HG03139 (cell line): Measurements from ENCODE around the gene PTGDR2.

Source experiments
- ATAC-seq: cut with Tn5 transposase; IDR thresholded peaks from one replicate; pipeline ENCODE4 v1.9.1; 2021; ENCODE audit not compliant: unreplicated experiment

PTGDR2 gene

GRCh38 chr11:60816590-60817157, 39.1 kb downstream of the PTGDR2 start:
- ATAC-seq, result no peak

DNA sequence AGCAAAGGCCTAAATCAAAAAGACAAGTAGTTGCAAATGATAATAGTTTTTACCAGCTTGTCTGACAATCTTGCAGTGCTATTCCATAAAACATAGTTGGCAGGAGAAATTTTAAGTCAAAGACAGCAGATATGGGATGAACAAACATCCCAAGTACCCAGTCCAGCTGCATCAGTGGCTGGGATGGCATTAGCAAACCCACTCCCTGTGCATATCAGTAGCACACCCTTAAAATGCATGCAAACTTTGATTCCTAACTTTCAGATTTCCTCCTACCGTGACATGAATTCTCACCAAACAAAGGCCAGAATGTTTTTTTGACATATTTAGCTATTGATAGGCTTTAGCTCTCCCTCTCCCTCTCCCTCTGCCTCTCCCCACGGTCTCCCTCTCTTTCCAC, 41.6 kb downstream of the PTGDR2 start:
- ATAC-seq, result no peak

DNA sequence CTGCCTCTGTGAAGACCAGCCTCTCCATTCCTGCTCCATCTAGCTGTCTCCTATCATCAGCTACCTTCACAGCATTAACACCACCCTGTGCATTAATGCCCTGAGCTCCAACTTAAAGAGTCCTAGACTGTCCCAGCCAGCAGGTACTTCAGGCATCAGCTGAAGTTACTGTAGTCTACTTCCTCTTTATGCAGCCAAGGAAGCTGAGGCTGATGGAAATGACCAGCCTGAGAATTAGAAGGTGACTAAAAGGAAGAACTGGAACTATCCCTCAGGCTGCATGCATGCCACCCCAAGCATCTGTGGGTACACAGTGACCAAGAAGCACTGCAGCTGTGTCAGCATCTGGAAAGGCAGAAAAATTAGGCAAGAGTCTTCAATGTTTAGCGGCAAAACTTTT, 42.4 kb downstream of the PTGDR2 start:
- no peak for ATAC-seq

- ATAC-seq, result no peak
Measured at GRCh38 chr11:60810569-60810968, 45.2 kb downstream of the PTGDR2 start.

- no peak for ATAC-seq
Measured at GRCh38 chr11:60810151-60810550, 45.6 kb downstream of the PTGDR2 start.

GRCh38 chr11:60809691-60810090, 46.1 kb downstream of the PTGDR2 start:
- ATAC-seq, result no peak

DNA sequence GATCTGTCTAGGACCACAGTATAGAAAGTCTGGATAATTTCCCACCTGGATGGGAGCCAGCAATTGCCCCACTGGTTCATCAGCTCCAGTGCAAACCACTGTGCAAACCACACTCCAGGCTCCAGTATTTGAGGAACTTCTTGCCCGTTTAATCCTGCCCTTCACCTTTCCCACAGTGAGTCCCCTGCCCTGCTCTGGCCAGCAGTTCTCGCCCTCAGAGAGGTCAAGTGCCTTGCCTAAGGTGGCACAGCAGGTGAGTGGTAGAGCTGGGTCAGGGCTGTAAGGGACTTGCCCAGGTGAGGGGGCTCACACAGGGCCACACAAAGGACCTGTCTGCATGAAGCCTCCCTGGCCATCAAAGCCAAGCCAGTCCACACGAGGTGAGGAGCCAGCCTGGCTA, 46.5 kb downstream of the PTGDR2 start:
- no peak for ATAC-seq

DNA sequence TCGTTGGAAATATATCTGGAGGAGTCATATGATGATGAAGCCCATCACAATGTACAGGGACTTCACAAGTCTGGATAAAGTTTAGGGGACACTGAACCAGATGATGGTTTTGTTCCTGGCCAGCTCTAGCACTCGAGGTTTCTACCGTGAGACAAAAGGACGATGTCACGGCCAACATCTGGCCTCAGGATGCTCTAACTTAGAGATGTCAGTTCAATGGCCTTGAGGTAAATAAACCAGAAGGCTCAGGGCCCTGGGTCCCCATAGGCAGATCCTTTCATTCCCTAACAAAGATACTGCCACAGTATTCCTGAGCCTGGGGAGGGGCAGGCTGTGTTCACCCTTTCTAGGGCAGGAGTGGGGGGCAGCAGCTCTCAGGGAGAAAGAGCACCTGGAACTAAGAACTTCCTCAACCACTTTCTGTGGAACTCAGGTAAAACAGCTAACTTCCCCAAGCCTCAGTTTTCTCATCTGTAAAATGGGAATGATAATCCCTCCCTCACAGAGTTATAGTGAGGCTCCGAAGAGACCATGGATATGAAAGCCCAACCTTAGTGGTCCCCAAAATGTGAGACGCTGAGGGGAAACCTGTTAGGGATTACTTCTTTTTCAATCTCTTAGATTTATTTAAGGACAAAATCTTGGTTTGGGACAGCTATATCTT, 52.3 kb downstream of the PTGDR2 start:
- no peak for ATAC-seq

- no peak for ATAC-seq
Measured at GRCh38 chr11:60801194-60801593, 54.6 kb downstream of the PTGDR2 start.
